Gastroesophageal sphincter (tissue), 4 donors: ENCODE results near the gene C6orf141. TPM values are rescaled to one million over a fixed set of nuclear protein-coding genes. Genes with fewer than 3 reads are reported as not detected.
"Not testable (repeated sequence)": the region's sequence is repeated elsewhere in the genome, so short reads cannot be mapped to it uniquely, and the experiment has no call there.

ENCODE experiments used
- ATAC-seq: fragments of 150-250 bp; one replicate; pipeline ENCODE4 v1.9.1; 2016; ENCODE audit warnings: mild to moderate bottlenecking, moderate library complexity
- H3K27ac ChIP-seq, 4 donors: fragments of 200-600 bp; sonication (generic) in 3 of 4; 1 replicate in 3 of 4; 2 replicates in 1 of 4; pipeline ENCODE4 v1.5.1; 2016 to 2019
- H3K27me3 ChIP-seq: fragments of 200-600 bp; sonication (generic); one replicate; pipeline ENCODE4 v1.5.1; 2019
- H3K36me3 ChIP-seq, 2 donors: fragments of 200-600 bp; sonication (generic); one replicate each; pipeline ENCODE4 v1.5.1; 2019; ENCODE audit warnings: control low read depth in 1 of 2
- H3K4me1 ChIP-seq, 3 donors: fragments of 200-600 bp; sonication (generic); 1 replicate in 2 of 3; 2 replicates in 1 of 3; pipeline ENCODE4 v1.5.1; 2016 to 2019; ENCODE audit warnings: control low read depth in 2 of 3
- H3K4me3 ChIP-seq, 2 donors: fragments of 200-600 bp; sonication (generic); one replicate each; pipeline ENCODE4 v1.5.1; 2019; ENCODE audit warnings: mild to moderate bottlenecking in 1 of 2, moderate library complexity in 1 of 2
- H3K9me3 ChIP-seq, 3 donors: fragments of 200-600 bp; sonication (generic); one replicate each; pipeline ENCODE4 v1.5.1; 2017 to 2019; ENCODE audit warnings: control low read depth in 2 of 3
- CTCF ChIP-seq, 4 experiments: fragments of 200-600 bp in 2 of 4; fragments of 450-650 bp in 2 of 4; sonication (generic) in 1 of 4; IDR thresholded peaks; one replicate each; pipeline ENCODE4 v1.5.1; 2017 to 2019; ENCODE audit warnings: antibody characterized with exemption in 4 of 4, mild to moderate bottlenecking in 2 of 4, moderate library complexity in 2 of 4
- EP300 ChIP-seq: sonication (generic); formaldehyde crosslinking; IDR thresholded peaks from one replicate; pipeline ENCODE4 v1.6.1; 2017; ENCODE audit warnings: antibody characterized with exemption, mild to moderate bottlenecking
- POLR2A ChIP-seq, 2 donors: fragments of 450-650 bp; IDR thresholded peaks; one replicate each; pipeline ENCODE4 v1.6.1; 2017; ENCODE audit warnings: antibody characterized with exemption in 2 of 2, mild to moderate bottlenecking in 2 of 2, moderate library complexity in 1 of 2
- POLR2AphosphoS5 ChIP-seq: sonication (generic); formaldehyde crosslinking; IDR thresholded peaks from one replicate; pipeline ENCODE4 v1.6.1; 2017; ENCODE audit warnings: antibody characterized with exemption
- WGBS, 2 donors: methylation state at CpG; one replicate each; pipeline ENCODE4 v1.1.5; 2018; ENCODE audit warnings: low coverage in 1 of 2; 5-methylcytosine and 5-hydroxymethylcytosine counted together
- total RNA-seq, 4 donors: library from RNA; depleted of rRNA; stranded (reverse); fragments of >200 nt; gene quantifications; one replicate each; pipeline ENCODE4 v1.1.0, GENCODE V29; 2016

The C6orf141 gene
- total RNA-seq, 4 donors from 2014 or later: 1.6 to 2.6 (median 2.1) TPM

- H3K27ac ChIP-seq: no peak overlapping the region
- peak; percentile 61 for ATAC-seq
- H3K27me3 ChIP-seq: peaks cover 9% of the 10 kb centered on the region
- WGBS, 2 donors: 72 to 86% methylated on average over 9 to 10 of the region's 10 CpGs
- no peaks in the 10 kb centered on the region for H3K36me3 ChIP-seq
- no peak for TF ChIP-seq POLR2AphosphoS5
- no peak for TF ChIP-seq EP300
- H3K4me3 ChIP-seq: no peak overlapping the region
- peaks cover 0 to 9% (median 0%) of the 10 kb centered on the region in 3 donors for H3K9me3 ChIP-seq
- no peaks in the 10 kb centered on the region for H3K4me1 ChIP-seq
Observed at GRCh38 chr6:49565855-49566254, 15.4 kb downstream of the C6orf141 start.

DNA sequence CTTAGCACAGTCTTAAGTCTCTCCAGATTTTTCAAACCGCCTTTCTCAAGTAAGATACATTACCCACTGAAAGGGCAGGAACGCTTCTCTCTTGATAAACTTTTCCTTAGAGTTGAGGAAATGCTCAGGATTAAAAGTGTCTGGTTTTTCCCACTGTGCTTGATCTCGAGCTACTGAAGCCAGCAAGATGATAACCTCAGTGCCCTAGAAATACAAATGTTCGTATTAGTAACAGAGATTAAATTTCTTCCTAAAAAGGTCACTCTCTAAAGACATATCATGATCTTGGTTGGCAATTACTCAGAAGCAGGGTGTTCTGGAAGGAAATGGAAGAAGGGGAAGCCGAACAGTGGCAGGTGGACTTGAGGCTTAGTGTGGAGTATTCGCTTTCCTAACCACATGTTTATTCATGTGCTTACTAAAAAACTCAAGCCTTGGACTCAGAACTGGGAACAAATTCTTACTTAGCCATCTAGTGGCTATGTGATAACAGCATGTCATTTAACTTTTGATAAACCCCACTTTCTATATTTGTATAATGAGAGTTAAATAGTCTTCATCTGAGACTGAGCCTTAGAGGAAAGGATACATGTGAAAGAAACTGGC, 20.1 kb downstream of the C6orf141 start:
- Histone ChIP-seq H3K9me3 (no peaks in the 10 kb centered on the region), H3K27me3 (no peaks in the 10 kb centered on the region), H3K4me3 (no peak overlapping the region), H3K27ac (no peak overlapping the region), H3K36me3 (no peaks in the 10 kb centered on the region), H3K4me1 (peaks cover 0 to under 1% (median 0%) of the 10 kb centered on the region in 3 donors)
- 40 to 78% methylated on average over 3 to 6 of the region's 6 CpGs for WGBS, 2 donors
- no peak for ATAC-seq
- no peak for TF ChIP-seq POLR2A (IDR thresholded peaks at IDR 0.05)
- no peak for TF ChIP-seq POLR2AphosphoS5
- TF ChIP-seq EP300: no peak
- no peak for TF ChIP-seq CTCF (IDR thresholded peaks at IDR 0.05)

DNA sequence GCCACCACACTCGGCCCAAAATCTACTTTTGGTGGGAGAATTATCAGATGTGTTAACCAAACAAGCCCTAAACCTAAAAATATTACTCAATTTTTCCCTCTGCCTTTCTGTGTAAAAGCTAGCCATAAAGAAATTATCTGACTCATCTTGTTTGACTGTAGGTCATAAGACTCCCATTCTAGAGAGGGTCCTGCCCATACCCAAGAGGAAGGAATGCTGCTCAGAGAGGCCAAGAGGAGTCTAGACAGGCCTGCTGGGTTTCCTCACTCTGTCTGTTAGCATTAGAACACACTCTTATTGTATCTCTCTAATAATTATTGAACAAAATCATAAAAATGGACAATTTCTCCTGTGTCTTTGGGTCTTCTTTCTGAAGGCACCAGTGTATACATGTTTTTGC, 26.1 kb downstream of the C6orf141 start:
- WGBS, 2 donors: 82 to 100% methylated on average over 1 of the region's 1 CpG
- Histone ChIP-seq H3K27ac (no peak overlapping the region), H3K36me3 (no peaks in the 10 kb centered on the region), H3K4me1 (peaks cover 0 to 5% (median 0%) of the 10 kb centered on the region in 3 donors), H3K27me3 (no peaks in the 10 kb centered on the region), H3K9me3 (no peaks in the 10 kb centered on the region), H3K4me3 (no peak overlapping the region)
- TF ChIP-seq CTCF (IDR thresholded peaks at IDR 0.05) (no peak), EP300 (no peak), POLR2A (IDR thresholded peaks at IDR 0.05) (no peak), POLR2AphosphoS5 (no peak)
- no peak for ATAC-seq

- no peak for ATAC-seq
- TF ChIP-seq POLR2AphosphoS5 (no peak), CTCF (IDR thresholded peaks at IDR 0.05) (no peak), POLR2A (IDR thresholded peaks at IDR 0.05) (no peak), EP300 (no peak)
- H3K27me3 ChIP-seq: no peaks in the 10 kb centered on the region
- no peaks in the 10 kb centered on the region for H3K36me3 ChIP-seq
- no peaks in the 10 kb centered on the region for H3K9me3 ChIP-seq
- H3K4me3 ChIP-seq: no peak overlapping the region
- H3K4me1 ChIP-seq: peaks cover 0 to 5% (median 0%) of the 10 kb centered on the region in 3 donors
- no peak overlapping the region for H3K27ac ChIP-seq
Observed at GRCh38 chr6:49579649-49580048, 29.2 kb downstream of the C6orf141 start.

- H3K27me3 ChIP-seq: no peaks in the 10 kb centered on the region
- H3K27ac ChIP-seq: no peak overlapping the region
- 63 to 75% methylated on average over 1 of the region's 1 CpG for WGBS, 2 donors
- no peak for TF ChIP-seq POLR2A (IDR thresholded peaks at IDR 0.05)
- TF ChIP-seq POLR2AphosphoS5: no peak
- no peak for TF ChIP-seq CTCF (IDR thresholded peaks at IDR 0.05)
- TF ChIP-seq EP300: no peak
- H3K4me3 ChIP-seq: no peak overlapping the region
- H3K9me3 ChIP-seq: no peaks in the 10 kb centered on the region
- no peaks in the 10 kb centered on the region for H3K4me1 ChIP-seq
- H3K36me3 ChIP-seq: no peaks in the 10 kb centered on the region
- ATAC-seq: no peak
Observed at GRCh38 chr6:49582529-49582928, 32.1 kb downstream of the C6orf141 start.

GRCh38 chr6:49587262-49587661, 36.8 kb downstream of the C6orf141 start:
- not testable (repeated sequence) for ATAC-seq, H3K36me3 ChIP-seq, H3K27me3 ChIP-seq, H3K4me1 ChIP-seq, H3K4me3 ChIP-seq, H3K27ac ChIP-seq, H3K9me3 ChIP-seq
- WGBS, 2 donors: 88 to 100% methylated on average over 4 to 5 of the region's 5 CpGs
